Measurements from ENCODE around the gene FAM83G.
"Not testable (repeated sequence)": the region's sequence is repeated elsewhere in the genome, so short reads cannot be mapped to it uniquely, and the experiment has no call there.

The FAM83G gene

DNA sequence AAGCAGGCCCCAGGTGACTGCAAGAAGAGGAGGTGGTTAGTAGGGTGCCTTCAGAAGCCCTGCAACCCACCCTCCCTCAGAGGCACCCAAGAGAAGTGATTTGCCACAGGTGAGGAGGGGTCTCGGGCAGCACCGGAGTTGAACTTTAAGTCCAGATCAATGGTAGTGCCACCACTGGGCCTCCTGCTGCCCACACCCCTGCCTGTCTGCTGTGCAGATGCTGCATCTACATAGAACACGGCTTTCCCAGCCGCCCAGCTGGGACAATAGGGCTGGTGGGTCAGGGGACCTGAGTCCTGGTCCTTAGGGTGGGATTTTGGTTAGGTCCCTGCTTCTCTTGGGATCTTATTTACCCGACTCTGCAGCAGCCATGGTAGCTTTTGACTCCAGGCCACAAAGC lies 17.6 kb upstream of the FAM83G start:
- DNase-seq, result no peak

DNA sequence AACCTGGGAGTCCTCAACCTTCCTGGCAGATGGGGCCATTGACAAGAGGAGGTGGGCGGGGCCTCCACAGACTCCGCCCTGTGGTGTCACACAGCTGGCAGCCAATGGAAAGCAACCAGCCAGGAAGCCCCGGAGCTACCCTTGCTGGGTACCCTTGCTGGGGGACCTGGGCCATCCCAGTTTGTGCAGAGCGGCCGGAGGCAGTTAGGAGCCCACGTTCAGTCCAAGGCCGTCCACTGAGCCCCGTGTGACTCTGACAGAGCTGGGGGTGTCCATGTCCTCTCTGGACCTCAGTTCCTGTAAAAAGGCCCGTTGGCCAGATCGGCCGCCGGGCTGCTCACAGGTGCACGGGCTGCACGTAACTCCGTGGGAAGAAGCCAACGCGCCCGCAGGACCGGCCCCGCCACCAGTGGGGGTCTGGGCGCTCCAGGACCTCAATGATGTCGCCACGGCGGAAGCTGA lies 17.1 kb upstream of the FAM83G start:
- DNase-seq, result peak; percentile 34

- DNase-seq, result not testable (repeated sequence)
Measured at GRCh38 chr17:19021011-19021621, 16.6 kb upstream of the FAM83G start.

GRCh38 chr17:19020016-19020415 lies 15.5 kb upstream of the FAM83G start:
- no peak for DNase-seq

GRCh38 chr17:19019041-19019941 lies 14.7 kb upstream of the FAM83G start:
- DNase-seq, result no peak

DNA sequence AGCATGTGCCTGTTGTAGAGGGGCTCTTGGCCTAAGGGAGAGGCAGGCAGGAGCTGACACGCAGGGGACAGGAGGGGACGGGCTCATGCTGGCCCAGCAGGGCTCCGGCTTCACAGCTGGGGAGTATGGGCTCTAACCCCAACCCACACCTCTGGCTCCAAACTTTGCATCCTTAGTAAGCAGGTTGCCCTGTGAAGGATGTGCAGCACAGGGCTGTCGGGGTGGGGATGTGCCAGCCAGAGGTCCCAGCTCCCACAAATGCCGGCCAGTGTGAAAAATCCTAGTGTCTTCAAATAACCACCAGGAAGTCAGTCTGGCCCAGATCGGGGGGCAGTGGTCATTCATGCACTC lies 14.0 kb upstream of the FAM83G start:
- DNase-seq, result no peak

DNA sequence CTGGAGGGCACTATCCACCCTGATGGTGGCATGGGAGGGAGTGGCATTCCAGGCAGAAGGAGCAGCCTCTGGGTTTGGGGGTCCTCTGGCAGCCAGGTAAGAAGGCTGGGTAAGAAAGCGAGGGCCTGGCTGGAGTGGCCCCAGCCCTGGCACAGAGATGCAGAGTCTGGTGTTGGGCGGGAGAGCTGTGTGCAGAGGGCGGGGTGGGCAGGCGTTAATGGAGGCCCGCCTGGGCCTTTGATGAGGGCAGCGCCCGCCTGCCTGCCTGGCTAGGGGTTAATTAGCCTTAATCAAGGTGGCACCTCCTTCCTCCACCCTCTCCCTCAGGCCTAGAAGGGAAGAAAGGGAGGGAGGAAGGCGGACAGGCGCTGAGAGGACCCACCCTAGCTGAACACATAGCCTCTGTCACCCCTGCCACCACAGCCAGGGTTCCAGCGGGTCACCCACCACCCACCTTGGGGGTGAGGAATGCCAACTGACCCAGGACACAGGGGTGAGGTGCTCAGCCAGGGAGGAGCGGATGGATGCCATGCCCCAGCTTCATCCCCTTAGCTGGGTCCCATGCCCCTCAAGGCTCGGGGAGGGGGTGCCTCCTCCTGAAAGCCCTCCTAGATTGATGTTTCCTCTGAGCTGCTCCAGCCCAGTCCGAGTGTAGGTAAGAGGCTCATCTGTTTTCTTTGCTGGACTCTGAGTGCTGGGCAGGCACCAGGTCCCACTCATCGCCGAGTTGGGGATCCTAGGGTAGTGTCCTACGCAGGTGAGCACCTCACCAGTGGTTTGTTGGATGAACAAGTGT lies 13.4 kb upstream of the FAM83G start:
- DNase-seq, result no peak

GRCh38 chr17:19017401-19017800 lies 12.8 kb upstream of the FAM83G start:
- DNase-seq, result no peak

GRCh38 chr17:19016881-19017280 lies 12.3 kb upstream of the FAM83G start:
- no peak for DNase-seq

DNA sequence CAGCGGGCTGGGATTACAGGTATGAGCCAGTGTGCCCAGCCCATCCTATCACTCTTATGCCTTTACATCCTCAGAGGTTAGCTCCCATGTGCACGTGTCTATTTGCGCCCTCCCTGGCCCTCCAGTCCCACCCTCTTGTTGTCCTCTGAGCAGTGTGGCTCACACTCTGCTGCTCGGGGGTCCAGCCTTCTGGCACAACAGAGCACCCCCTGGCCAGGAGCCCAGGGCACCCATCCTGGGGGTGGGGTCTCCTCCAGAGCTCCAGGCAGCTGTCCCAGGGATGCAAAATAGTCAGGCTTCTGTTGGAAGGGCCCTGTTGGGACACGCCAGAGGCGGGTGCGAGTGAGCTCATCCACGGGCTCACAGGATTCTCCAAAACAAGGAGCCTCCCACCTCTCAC lies 11.7 kb upstream of the FAM83G start:
- DNase-seq, result no peak

DNA sequence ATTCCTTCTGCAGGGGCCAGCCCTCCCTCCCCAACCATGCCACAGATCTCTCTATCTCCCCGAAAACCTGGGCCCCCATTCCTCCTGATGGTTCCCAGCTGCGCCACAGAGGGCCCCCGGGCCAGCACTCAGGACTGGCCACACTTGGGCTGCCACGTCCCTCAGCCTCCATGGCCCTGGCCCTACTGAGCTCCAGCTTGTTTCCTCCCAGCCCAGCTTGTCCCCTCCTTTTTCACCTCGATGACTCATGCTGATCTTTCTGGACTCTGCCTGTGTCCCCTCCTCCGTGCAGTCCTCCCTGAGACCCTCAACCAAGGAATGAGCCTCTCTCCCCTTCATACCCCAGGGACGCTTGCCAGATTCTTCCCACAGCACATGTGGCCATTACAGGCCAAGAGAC lies 10.9 kb upstream of the FAM83G start:
- no peak for DNase-seq

DNA sequence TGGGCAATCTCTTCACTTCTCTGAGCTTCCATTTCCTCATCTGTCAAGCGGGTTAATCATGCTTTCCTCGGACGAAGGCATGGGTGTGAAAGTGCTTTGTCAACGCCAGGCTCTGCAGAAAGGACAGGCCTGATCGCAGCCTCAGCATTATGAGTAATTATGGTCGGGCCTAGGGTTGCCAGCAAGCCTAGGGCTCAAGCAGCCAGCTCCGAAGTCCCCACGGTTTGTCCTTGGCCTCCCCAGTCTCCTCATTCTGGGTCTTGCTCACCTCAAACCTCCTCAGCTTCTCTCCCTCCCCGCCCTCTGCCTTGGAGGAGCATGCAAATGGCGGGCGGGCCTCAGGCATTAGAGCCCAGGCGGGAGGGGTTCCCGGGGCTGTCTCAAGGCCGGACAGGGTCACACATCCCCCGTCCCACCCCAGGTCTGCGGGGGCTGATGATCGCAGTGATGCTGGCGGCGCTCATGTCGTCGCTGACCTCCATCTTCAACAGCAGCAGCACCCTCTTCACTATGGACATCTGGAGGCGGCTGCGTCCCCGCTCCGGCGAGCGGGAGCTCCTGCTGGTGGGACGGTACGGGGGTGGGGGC lies 10.2 kb upstream of the FAM83G start:
- no peak for DNase-seq

DNA sequence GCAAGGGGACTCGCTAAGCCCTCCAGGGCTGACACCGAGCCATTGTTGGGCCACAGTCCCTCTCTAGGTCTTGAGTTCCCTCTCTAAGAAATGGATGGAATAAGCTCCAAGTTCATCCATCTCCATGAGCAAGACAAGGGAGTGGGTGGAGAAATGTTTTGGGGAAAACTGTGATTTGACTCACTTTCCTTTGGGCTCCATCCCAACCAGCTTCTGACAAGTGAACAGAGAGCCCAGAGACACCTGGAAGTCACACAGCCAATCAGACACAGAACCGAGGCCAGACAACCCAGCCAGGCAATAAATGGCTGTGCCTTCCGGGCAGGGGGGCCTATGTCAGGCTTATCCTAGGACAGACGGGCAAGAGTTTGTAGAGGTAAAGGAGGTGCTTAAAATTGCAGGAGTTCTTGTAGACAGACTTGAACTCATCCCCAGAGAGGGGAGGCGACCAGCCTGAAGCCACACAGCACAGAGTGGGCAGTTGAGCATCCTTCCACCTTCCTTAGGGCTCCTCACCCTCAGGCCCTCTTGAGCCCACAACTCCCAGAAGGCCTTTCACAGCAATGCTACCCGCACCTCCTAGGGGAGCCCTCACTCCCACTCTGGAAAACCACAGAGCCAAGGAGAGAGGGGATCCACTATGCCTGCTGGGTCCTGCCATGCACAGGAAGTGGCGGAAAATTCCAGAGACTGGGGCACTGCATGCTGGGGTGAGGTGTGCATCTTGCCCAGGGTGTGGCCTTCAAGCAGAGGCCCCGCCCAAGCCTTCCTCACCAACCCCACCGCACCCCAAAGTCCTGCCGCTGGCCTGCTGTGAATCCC lies 9.5 kb upstream of the FAM83G start:
- no peak for DNase-seq

- DNase-seq, result no peak
Measured at GRCh38 chr17:19013226-19013625, 8.7 kb upstream of the FAM83G start.

DNA sequence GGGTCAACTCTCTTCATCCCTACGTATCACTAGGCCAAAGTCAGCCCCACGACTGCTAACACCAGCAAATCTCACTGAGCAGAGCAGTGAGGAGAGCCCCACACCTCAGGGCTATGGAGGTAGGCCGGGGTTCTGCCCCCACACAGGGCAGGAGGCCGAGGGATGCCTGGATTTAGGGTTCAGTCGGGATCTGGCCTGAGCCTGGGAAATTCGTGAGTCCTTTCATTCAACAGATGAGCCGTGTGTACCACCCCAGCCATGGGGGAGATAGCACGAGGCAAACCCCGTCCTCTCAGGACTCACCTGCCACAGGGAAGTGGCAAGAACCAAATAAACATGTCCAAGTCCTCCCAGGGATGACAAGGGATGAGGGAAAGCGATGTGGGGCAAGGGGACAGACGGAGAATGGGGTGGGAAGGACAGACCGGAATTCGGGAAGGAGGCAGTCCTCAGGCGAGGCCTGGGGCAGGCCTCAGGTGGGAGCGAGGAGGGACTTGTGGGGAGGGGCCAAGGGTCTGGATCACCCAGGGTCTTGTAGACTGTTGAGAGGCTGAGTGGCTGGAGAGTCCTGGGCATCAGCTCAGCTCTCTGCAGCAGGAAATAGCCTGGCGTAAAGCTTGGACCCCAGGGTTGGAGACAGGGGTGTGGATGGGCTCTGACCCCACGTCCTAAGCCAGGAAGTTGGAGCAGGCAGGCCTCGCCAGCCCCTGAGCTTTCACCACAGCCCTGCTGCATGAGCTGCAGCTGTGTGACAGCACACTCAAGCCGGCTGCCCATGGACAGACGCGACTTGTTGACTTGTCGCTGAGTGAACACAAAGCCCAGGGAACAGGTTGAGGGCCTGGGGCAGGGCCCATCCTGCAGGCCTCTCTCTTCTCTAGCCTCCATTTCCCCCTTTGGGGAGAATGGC lies 7.9 kb upstream of the FAM83G start:
- DNase-seq, result no peak

- no peak for DNase-seq
Measured at GRCh38 chr17:19011581-19011980, 7.0 kb upstream of the FAM83G start.

- no peak for DNase-seq
Measured at GRCh38 chr17:19010729-19011505, 6.4 kb upstream of the FAM83G start.

DNA sequence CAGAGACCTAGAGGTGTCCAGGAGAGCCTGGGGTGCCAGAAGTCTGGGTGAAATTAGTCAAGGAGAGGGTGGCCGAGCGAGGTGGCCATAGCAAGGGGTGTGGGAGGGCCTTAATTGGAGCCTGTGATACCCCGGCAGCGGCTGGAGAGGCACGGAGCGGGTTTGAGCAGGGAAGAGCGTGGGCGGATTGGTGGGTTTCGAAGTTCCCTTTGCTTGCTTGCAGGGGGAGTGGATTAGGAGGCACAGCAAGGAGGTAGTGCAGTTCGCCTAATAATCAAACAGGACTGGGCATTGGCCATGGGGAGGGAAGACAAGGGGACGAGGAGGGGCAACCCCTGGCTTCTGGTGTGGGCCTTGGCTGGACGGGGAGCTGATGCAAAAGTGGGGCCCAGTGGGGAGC lies 5.4 kb upstream of the FAM83G start:
- DNase-seq, result no peak

DNA sequence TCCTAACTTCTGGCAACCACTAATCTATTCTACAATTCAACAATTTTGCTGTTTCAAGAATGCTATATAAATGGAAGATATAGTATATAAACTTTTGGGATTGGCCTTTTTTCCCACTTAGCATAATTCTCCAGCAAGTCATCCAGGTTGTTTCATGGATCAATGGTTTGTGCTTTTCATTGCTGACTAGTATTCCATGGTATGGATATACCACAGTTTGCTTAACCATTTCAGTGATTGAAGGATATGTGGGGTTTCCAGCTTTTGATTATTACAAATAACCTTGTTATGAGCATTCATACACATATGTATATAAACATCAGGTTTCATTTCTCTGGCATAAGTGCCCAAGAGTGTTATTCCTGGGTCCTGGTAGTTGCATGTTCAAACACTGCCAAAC lies 2.1 kb upstream of the FAM83G start:
- DNase-seq, result no peak

GRCh38 chr17:19005789-19006430 lies 1.3 kb upstream of the FAM83G start:
- DNase-seq, result no peak
